ENCODE measurements around the gene CTDSP2.

The CTDSP2 gene

GRCh38 chr12:57795354-57795753, 51.2 kb downstream of the CTDSP2 start:
- no peak overlapping the region for H3K4me2 ChIP-seq (ENCODE audit: low read length)
- TF ChIP-seq CTCF (IDR thresholded peaks at IDR 0.05; ENCODE audit: low read depth, low read length, poor library complexity, severe bottlenecking) (no peak), EZH2phosphoT487 (IDR thresholded peaks at IDR 0.05; ENCODE audit: borderline replicate concordance, low read length) (no peak)
- no peaks in the 10 kb centered on the region for H3K9me3 ChIP-seq (ENCODE audit: control insufficient read depth, insufficient read depth, low read length)
- H3K27ac ChIP-seq (ENCODE audit: low read depth, low read length): no peak overlapping the region
- H3K36me3 ChIP-seq (ENCODE audit: control insufficient read depth, low read length): peaks cover 69% of the 10 kb centered on the region
- H4K20me1 ChIP-seq (ENCODE audit: control insufficient read depth, insufficient read depth, low read depth, low read length): no peaks in the 10 kb centered on the region
- no peaks in the 10 kb centered on the region for H3K27me3 ChIP-seq (ENCODE audit: control insufficient read depth, low read length)
- 0 out of 2 replicates have a peak, but pooled peaks cover under 1% of the 10 kb centered on the region for H3K79me2 ChIP-seq (ENCODE audit: control insufficient read depth, low read length)
- H3K9me2 ChIP-seq (replicated peaks; ENCODE audit: control insufficient read depth, low read length): no peaks in the 10 kb centered on the region
- H3F3A ChIP-seq (ENCODE audit: control insufficient read depth, insufficient read depth): peaks cover 7% of the 10 kb centered on the region; the same call in 1 of the 2 replicates
- no peaks in the 10 kb centered on the region for H3K4me1 ChIP-seq (ENCODE audit: control insufficient read depth, low read length)
- H3K4me3 ChIP-seq (ENCODE audit: low read length): no peak overlapping the region

- H3K9me3 ChIP-seq (ENCODE audit: control insufficient read depth, insufficient read depth, low read length): no peaks in the 10 kb centered on the region
- 0 out of 2 replicates have a peak, but pooled peaks cover 4% of the 10 kb centered on the region for H3K79me2 ChIP-seq (ENCODE audit: control insufficient read depth, low read length)
- H3K27me3 ChIP-seq (ENCODE audit: control insufficient read depth, low read length): no peaks in the 10 kb centered on the region
- H3K36me3 ChIP-seq (ENCODE audit: control insufficient read depth, low read length): peaks cover 72% of the 10 kb centered on the region
- no peaks in the 10 kb centered on the region for H4K20me1 ChIP-seq (ENCODE audit: control insufficient read depth, insufficient read depth, low read depth, low read length)
- no peak overlapping the region for H3K4me3 ChIP-seq (ENCODE audit: low read length)
- H3K9me2 ChIP-seq (replicated peaks; ENCODE audit: control insufficient read depth, low read length): no peaks in the 10 kb centered on the region
- H3K4me2 ChIP-seq (ENCODE audit: low read length): no peak overlapping the region
- H3K4me1 ChIP-seq (ENCODE audit: control insufficient read depth, low read length): no peaks in the 10 kb centered on the region
- TF ChIP-seq CTCF (IDR thresholded peaks at IDR 0.05; ENCODE audit: low read depth, low read length, poor library complexity, severe bottlenecking) (no peak), EZH2phosphoT487 (IDR thresholded peaks at IDR 0.05; ENCODE audit: borderline replicate concordance, low read length) (no peak)
- H3F3A ChIP-seq (ENCODE audit: control insufficient read depth, insufficient read depth): peaks cover 7% of the 10 kb centered on the region; the same call in 1 of the 2 replicates
- no peak overlapping the region for H3K27ac ChIP-seq (ENCODE audit: low read depth, low read length)
Measured at GRCh38 chr12:57793920-57794319, 52.6 kb downstream of the CTDSP2 start.

- Histone ChIP-seq H3K9me2 (replicated peaks; ENCODE audit: control insufficient read depth, low read length) (no peaks in the 10 kb centered on the region), H3K9me3 (ENCODE audit: control insufficient read depth, insufficient read depth, low read length) (no peaks in the 10 kb centered on the region), H3K27me3 (ENCODE audit: control insufficient read depth, low read length) (no peaks in the 10 kb centered on the region), H3K4me2 (ENCODE audit: low read length) (peak overlapping the region; percentile 97), H3K79me2 (ENCODE audit: control insufficient read depth, low read length) (peaks cover 32% of the 10 kb centered on the region), H3K4me3 (ENCODE audit: low read length) (peak overlapping the region; percentile 98; the same call in 1 of the 2 replicates), H3F3A (ENCODE audit: control insufficient read depth, insufficient read depth) (no peaks in the 10 kb centered on the region), H3K36me3 (ENCODE audit: control insufficient read depth, low read length) (peaks cover 47% of the 10 kb centered on the region), H3K27ac (ENCODE audit: low read depth, low read length) (no peak overlapping the region), H4K20me1 (ENCODE audit: control insufficient read depth, insufficient read depth, low read depth, low read length) (peaks cover 4% of the 10 kb centered on the region; the same call in 1 of the 2 replicates), H3K4me1 (ENCODE audit: control insufficient read depth, low read length) (peaks cover 21% of the 10 kb centered on the region)
- no peak for TF ChIP-seq CTCF (IDR thresholded peaks at IDR 0.05; ENCODE audit: low read depth, low read length, poor library complexity, severe bottlenecking)
- TF ChIP-seq EZH2phosphoT487 (IDR thresholded peaks at IDR 0.05; ENCODE audit: borderline replicate concordance, low read length): no peak
Measured at GRCh38 chr12:57783861-57784260, 62.7 kb downstream of the CTDSP2 start.
